ENCODE data around the gene RASSF4.

DNA sequence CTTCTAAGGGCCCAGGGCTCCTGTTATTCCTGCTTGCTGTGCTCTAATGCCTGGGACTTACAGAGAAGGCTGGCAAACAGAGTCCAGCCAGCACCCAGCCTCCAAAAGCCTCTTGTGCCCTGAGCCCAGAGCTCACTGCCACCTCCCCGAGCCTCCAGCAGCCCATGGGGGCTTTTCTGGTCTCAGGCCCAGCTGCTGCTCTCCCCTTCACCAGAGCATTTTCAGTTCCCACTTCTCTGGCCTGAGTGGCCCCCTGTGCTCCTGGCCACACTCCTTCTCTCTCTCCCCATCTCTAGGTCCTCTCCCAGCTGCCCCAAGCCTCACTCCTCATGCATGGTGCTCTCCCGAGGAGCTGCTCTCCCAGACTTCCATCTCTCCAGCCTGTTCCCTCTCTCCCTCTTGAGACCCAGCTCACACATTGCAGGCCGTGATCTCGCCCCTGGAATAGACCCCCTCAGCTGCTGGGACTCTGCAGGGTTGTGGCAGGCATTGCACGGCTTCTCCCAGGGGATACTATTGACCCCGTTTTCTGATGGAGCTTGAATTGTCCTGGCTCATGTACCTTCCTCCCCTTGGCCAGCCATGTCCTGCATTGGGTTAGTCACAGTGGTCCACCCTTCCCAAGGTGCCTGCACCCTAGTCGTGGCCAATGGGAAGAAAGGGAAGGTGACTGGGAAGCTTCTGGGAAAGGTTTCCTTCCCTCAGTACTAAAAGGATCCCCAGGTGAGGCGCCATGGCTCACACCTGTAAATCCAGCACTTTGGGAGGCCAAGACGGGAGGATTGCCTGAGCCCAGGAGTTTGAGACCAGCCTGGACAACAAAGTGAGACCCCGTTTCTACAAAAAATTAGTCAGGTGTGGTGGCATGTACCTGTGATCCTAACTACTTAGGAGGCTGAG, 9.0 kb upstream of the RASSF4 start:
- TF ChIP-seq, protein P1, sequence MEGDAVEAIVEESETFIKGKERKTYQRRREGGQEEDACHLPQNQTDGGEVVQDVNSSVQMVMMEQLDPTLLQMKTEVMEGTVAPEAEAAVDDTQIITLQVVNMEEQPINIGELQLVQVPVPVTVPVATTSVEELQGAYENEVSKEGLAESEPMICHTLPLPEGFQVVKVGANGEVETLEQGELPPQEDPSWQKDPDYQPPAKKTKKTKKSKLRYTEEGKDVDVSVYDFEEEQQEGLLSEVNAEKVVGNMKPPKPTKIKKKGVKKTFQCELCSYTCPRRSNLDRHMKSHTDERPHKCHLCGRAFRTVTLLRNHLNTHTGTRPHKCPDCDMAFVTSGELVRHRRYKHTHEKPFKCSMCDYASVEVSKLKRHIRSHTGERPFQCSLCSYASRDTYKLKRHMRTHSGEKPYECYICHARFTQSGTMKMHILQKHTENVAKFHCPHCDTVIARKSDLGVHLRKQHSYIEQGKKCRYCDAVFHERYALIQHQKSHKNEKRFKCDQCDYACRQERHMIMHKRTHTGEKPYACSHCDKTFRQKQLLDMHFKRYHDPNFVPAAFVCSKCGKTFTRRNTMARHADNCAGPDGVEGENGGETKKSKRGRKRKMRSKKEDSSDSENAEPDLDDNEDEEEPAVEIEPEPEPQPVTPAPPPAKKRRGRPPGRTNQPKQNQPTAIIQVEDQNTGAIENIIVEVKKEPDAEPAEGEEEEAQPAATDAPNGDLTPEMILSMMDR (IDR thresholded peaks at IDR 0.05; ENCODE audit: extremely low read depth in 1 of 2, insufficient read depth in 1 of 2, low read depth in 1 of 2, low read length in 2 of 2) = no peak
- TF ChIP-seq JUN (IDR thresholded peaks at IDR 0.05; ENCODE audit: borderline replicate concordance, insufficient read depth, insufficient read length, low read depth) (no peak), EZH2 (IDR thresholded peaks at IDR 0.05; ENCODE audit: borderline replicate concordance, low read depth, low read length, severe bottlenecking) (no peak), POLR2A (IDR thresholded peaks at IDR 0.05; ENCODE audit: low read depth, low read length) (no peak), MYC (IDR thresholded peaks at IDR 0.05; ENCODE audit: low read depth, low read length) (no peak), POLR2AphosphoS5 (IDR thresholded peaks at IDR 0.05; ENCODE audit: insufficient read depth, low read depth, low read length) (no peak), FOS (IDR thresholded peaks at IDR 0.05; ENCODE audit: borderline replicate concordance, insufficient read depth, low read length) (no peak)
- TF ChIP-seq, protein P2, sequence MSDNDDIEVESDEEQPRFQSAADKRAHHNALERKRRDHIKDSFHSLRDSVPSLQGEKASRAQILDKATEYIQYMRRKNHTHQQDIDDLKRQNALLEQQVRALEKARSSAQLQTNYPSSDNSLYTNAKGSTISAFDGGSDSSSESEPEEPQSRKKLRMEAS (IDR thresholded peaks at IDR 0.05; ENCODE audit: insufficient read depth, insufficient read length) = no peak
